ENCODE results near the gene ALK. TPM values are rescaled to one million over a fixed set of nuclear protein-coding genes. Genes with fewer than 3 reads are reported as not detected.

Gene ALK
- total and polyA plus RNA-seq, 12 donors = 0.09 to 1.8 (median 0.53) TPM; not detected in 1

DNA sequence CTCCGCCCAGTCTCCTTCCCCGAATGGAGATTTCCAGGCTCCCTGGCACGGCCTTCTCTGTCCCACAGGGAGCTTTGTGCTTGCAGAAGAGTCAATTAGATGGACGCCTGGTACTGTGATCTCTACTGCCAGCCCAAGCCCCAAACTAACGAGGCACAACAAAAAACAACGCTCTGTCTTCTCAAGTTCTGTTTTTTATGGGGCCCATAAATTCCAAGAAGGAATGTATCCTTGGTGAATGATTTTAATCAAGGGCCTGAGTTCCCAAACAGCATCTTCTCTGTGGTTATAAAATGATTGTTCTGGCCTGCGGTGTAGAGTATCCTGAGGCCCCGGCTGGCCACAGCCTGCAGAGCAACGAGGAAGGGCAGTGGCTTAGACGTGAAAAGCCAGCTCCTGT, 586.7 kb downstream of the ALK start:
- DNase-seq = no peak
- no peak overlapping the region for H3K4me3 ChIP-seq
- H3K27ac ChIP-seq = no peak overlapping the region
- H3K36me3 ChIP-seq (replicated peaks in 1 of 2) = no peaks in the 10 kb centered on the region
- H3K27me3 ChIP-seq = no peaks in the 10 kb centered on the region
- H3K9me3 ChIP-seq (replicated peaks in 1 of 3) = no peaks in the 10 kb centered on the region
- H3K4me1 ChIP-seq (replicated peaks in 1 of 2) = no peaks in the 10 kb centered on the region
- intact Hi-C loops (cut with DNase I) = no loop called here
- TF ChIP-seq CTCF (IDR thresholded peaks at IDR 0.05) = no peak
- no peak for TF ChIP-seq POLR2A (IDR thresholded peaks at IDR 0.05)
- 62 to 74% (median 71%) methylated on average over 8 to 10 of the region's 10 CpGs for WGBS, 4 donors

DNA sequence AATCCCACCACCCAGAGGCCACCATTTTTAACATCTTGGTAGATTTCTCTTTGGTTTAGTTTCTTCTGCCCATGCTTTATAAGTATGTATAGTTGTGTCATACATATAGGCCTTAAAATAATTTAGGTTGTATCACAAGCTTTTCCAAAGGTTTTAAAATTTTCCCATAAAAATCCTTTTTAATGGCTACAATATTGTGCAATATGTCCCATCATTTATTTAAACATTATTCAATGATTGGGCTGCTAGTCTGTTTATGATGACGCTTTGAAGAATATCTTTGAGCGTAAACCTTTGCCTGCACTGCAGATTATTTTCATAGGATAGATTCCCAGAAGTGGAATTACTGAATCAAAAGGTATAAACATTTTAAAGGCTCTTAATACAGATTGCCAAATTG, 588.8 kb downstream of the ALK start:
- WGBS, 4 donors = 96 to 100% (median 98%) methylated on average over 2 of the region's 2 CpGs
- intact Hi-C loops (cut with DNase I) = no loop called here
- Histone ChIP-seq H3K27ac (no peak overlapping the region), H3K36me3 (replicated peaks in 1 of 2) (no peaks in the 10 kb centered on the region), H3K4me1 (replicated peaks in 1 of 2) (no peaks in the 10 kb centered on the region), H3K9me3 (replicated peaks in 1 of 3) (no peaks in the 10 kb centered on the region), H3K4me3 (no peak overlapping the region), H3K27me3 (no peaks in the 10 kb centered on the region)
- TF ChIP-seq POLR2A (IDR thresholded peaks at IDR 0.05) (no peak), CTCF (IDR thresholded peaks at IDR 0.05) (no peak)
- DNase-seq = no peak

DNA sequence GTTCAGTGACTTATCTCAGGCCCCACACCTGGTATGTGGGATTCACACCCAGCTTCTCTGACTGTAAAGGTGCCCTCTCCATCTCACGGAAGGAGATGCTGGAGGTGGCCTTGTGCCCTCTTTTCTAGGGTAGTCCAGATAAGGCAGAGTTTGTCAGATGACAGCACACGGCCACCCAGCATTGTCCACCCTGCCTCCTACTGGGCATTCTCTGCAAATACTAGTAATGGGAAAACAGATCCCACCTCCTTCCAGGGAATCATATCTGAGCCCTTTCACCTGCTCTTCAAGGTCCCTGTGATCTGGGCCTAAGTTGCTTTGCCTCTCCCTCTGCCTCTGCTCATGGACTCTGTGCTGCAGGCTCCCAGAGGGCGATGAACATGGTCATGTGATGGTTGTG, 591.5 kb downstream of the ALK start:
- no peak for DNase-seq
- Histone ChIP-seq H3K4me1 (replicated peaks in 1 of 2) (no peaks in the 10 kb centered on the region), H3K36me3 (replicated peaks in 1 of 2) (no peaks in the 10 kb centered on the region), H3K9me3 (replicated peaks in 1 of 3) (no peaks in the 10 kb centered on the region), H3K4me3 (no peak overlapping the region), H3K27ac (no peak overlapping the region), H3K27me3 (no peaks in the 10 kb centered on the region)
- WGBS, 4 donors = 74 to 100% (median 80%) methylated on average over 2 to 3 of the region's 3 CpGs
- intact Hi-C loops (cut with DNase I) = no loop called here
- peak in 2 of 6 experiments; percentile 11 to 16 for TF ChIP-seq CTCF (IDR thresholded peaks at IDR 0.05)
- no peak for TF ChIP-seq POLR2A (IDR thresholded peaks at IDR 0.05)

DNA sequence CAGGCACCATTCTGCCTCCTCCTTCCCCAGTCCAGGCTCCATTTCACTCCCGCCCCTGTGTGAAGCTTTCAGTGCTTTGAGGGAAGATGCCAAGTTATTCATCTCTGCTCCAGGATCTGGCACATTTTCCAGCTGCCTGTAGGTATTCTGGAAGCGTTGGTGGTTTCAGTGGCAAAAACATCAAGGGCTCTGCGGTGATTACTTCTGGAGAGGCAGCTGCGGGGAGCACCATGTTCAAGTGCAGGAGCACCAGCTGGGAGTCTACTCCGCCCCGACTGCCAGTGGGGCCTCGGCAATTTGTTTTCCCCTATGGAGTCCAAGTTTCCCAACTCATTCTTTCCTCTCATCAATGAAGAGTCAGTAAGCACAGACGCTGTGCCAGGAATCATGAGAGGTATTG, 594.5 kb downstream of the ALK start:
- intact Hi-C loops (cut with DNase I) = no loop called here
- WGBS, 4 donors = 73 to 88% (median 80%) methylated on average over 8 of the region's 8 CpGs
- Histone ChIP-seq H3K27ac (no peak overlapping the region), H3K4me1 (replicated peaks in 1 of 2) (no peaks in the 10 kb centered on the region), H3K4me3 (no peak overlapping the region), H3K36me3 (replicated peaks in 1 of 2) (no peaks in the 10 kb centered on the region), H3K27me3 (no peaks in the 10 kb centered on the region), H3K9me3 (replicated peaks in 1 of 3) (no peaks in the 10 kb centered on the region)
- TF ChIP-seq POLR2A (IDR thresholded peaks at IDR 0.05) = no peak
- no peak for TF ChIP-seq CTCF (IDR thresholded peaks at IDR 0.05)
- DNase-seq = no peak
